ENCODE data around the gene KMT2C. TPM values are rescaled to one million over a fixed set of nuclear protein-coding genes. Genes with fewer than 3 reads are reported as not detected.

The KMT2C gene
- total RNA-seq, 2 experiments from 2014 or later = 47.5 to 105 TPM

DNA sequence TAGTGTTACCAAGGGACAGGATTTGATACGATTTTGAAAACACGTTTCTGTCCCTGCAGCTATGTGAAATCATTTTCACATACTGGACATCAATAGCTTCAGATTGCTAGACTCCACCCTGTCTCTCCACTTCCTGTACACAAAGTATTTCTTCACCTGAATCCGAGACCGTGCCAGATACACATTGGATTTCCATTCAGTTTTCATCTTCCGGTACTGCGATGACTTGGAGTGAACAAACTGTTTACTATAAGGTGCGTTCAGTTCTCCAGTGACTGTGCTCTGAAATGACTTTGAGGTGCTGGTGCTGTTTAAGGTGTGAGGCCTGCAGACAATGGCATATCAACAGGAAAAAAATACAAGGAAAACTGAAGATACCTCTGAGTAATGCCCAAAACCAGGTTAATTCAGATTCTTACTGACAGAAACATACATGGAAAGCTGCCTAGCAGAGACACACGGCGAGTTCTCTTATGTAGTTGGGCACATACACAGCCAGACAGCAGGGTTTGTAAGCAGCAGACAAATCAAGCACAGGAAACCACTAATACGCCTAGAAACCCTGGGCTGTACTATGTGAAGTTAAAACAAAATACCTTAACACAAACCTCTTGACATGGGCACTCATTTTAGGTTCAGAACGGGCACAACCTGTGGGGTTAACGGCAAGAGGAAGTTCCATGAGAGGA lies 291.1 kb downstream of the KMT2C start:
- intact Hi-C loops (cut with micrococcal nuclease; ENCODE audit: unreplicated experiment) = no loop called here
- H3K4me2 ChIP-seq (ENCODE audit: low read length) = no peak overlapping the region

GRCh38 chr7:152142976-152143595 lies 292.7 kb downstream of the KMT2C start:
- Histone ChIP-seq H4K20me1 (ENCODE audit: insufficient read depth, low read length) (no peaks in the 10 kb centered on the region), H3K4me2 (ENCODE audit: low read length) (no peak overlapping the region), H3K9me3 (ENCODE audit: low read length) (no peaks in the 10 kb centered on the region), H3K9me2 (ENCODE audit: insufficient read depth, low read length) (no peaks in the 10 kb centered on the region), H3K4me1 (ENCODE audit: insufficient read depth, low read length, poor library complexity, severe bottlenecking) (peaks cover 11% of the 10 kb centered on the region), H2AFZ (ENCODE audit: low read length) (no peak overlapping the region), H3K4me3 (ENCODE audit: low read depth, low read length, poor library complexity, severe bottlenecking) (no peak overlapping the region), H3K36me3 (ENCODE audit: insufficient read depth, low read length) (peaks cover 99% of the 10 kb centered on the region), H3K79me2 (ENCODE audit: insufficient read depth, low read depth, low read length) (no peaks in the 10 kb centered on the region), H3K27ac (ENCODE audit: low read depth, low read length, poor library complexity, severe bottlenecking) (no peak overlapping the region)
- no TSS peak for BruUV-seq (replicated peaks)
- no peak for DNase-seq (ENCODE audit: low spot score)
- intact Hi-C loops (cut with micrococcal nuclease; ENCODE audit: unreplicated experiment) = no loop called here
- CTCF ChIA-PET (ENCODE audit: unreplicated experiment) = no interaction called here
- POLR2A ChIA-PET = interaction anchor here (0.8 to 1.5 kb wide), 2 partner anchors 8 to 19 kb away, joined by 3 to 5 read pairs; no protein-coding TSS in a partner anchor
- TF ChIP-seq, protein P1, sequence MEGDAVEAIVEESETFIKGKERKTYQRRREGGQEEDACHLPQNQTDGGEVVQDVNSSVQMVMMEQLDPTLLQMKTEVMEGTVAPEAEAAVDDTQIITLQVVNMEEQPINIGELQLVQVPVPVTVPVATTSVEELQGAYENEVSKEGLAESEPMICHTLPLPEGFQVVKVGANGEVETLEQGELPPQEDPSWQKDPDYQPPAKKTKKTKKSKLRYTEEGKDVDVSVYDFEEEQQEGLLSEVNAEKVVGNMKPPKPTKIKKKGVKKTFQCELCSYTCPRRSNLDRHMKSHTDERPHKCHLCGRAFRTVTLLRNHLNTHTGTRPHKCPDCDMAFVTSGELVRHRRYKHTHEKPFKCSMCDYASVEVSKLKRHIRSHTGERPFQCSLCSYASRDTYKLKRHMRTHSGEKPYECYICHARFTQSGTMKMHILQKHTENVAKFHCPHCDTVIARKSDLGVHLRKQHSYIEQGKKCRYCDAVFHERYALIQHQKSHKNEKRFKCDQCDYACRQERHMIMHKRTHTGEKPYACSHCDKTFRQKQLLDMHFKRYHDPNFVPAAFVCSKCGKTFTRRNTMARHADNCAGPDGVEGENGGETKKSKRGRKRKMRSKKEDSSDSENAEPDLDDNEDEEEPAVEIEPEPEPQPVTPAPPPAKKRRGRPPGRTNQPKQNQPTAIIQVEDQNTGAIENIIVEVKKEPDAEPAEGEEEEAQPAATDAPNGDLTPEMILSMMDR (conservative IDR thresholded peaks at IDR 0.05; ENCODE audit: low read length) = no peak
- TF ChIP-seq EZH2phosphoT487 (IDR thresholded peaks at IDR 0.05; ENCODE audit: borderline replicate concordance, low read depth, low read length) = no peak

More for the DNA sequence above, 291.1 kb downstream of the KMT2C start:
- Histone ChIP-seq H3K4me3 (ENCODE audit: low read depth, low read length, poor library complexity, severe bottlenecking) (no peak overlapping the region), H4K20me1 (ENCODE audit: insufficient read depth, low read length) (no peaks in the 10 kb centered on the region), H3K9me2 (ENCODE audit: insufficient read depth, low read length) (no peaks in the 10 kb centered on the region), H3K9me3 (ENCODE audit: low read length) (no peaks in the 10 kb centered on the region), H3K27ac (ENCODE audit: low read depth, low read length, poor library complexity, severe bottlenecking) (no peak overlapping the region), H3K4me1 (ENCODE audit: insufficient read depth, low read length, poor library complexity, severe bottlenecking) (peaks cover 11% of the 10 kb centered on the region), H2AFZ (ENCODE audit: low read length) (no peak overlapping the region), H3K36me3 (ENCODE audit: insufficient read depth, low read length) (peaks cover 99% of the 10 kb centered on the region), H3K79me2 (ENCODE audit: insufficient read depth, low read depth, low read length) (no peaks in the 10 kb centered on the region)
- ChIA-PET POLR2A (interaction anchor here (0.9 kb wide), 1 partner anchor 15 kb away, joined by 7 read pairs; no protein-coding TSS in a partner anchor), CTCF (ENCODE audit: unreplicated experiment) (no interaction called here)
- DNase-seq (ENCODE audit: low spot score) = no peak
- no TSS peak for BruUV-seq (replicated peaks)
- TF ChIP-seq, protein P1 (conservative IDR thresholded peaks at IDR 0.05; ENCODE audit: low read length) = no peak
- no peak for TF ChIP-seq EZH2phosphoT487 (IDR thresholded peaks at IDR 0.05; ENCODE audit: borderline replicate concordance, low read depth, low read length)

DNA sequence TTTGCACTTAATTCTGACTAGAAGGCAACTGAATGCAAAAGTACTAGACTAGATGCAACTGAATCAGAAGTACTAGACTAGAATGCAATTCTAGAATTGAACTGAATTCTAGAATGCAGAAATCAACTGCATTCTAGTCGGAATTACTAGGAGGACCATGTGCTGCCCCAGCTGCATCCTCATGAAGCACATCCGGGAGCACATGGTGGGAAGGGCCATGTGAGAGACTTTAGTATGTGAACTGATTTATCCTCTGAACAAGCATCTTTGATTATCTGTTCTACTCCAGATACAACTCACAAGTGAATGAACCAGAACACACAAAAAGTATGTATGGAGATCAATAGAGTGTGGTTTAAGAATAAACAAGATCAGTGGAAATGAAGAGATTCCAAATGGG lies 295.2 kb downstream of the KMT2C start:
- intact Hi-C loops (cut with micrococcal nuclease; ENCODE audit: unreplicated experiment) = no loop called here

More for the DNA sequence above, 295.2 kb downstream of the KMT2C start:
- TF ChIP-seq EZH2phosphoT487 (IDR thresholded peaks at IDR 0.05; ENCODE audit: borderline replicate concordance, low read depth, low read length) = no peak
- TF ChIP-seq, protein P1 (conservative IDR thresholded peaks at IDR 0.05; ENCODE audit: low read length) = no peak
- Histone ChIP-seq H3K9me3 (ENCODE audit: low read length) (no peaks in the 10 kb centered on the region), H3K4me2 (ENCODE audit: low read length) (no peak overlapping the region), H2AFZ (ENCODE audit: low read length) (no peak overlapping the region), H3K27ac (ENCODE audit: low read depth, low read length, poor library complexity, severe bottlenecking) (no peak overlapping the region), H4K20me1 (ENCODE audit: insufficient read depth, low read length) (no peaks in the 10 kb centered on the region), H3K36me3 (ENCODE audit: insufficient read depth, low read length) (peaks cover 99% of the 10 kb centered on the region), H3K9me2 (ENCODE audit: insufficient read depth, low read length) (no peaks in the 10 kb centered on the region), H3K4me1 (ENCODE audit: insufficient read depth, low read length, poor library complexity, severe bottlenecking) (peaks cover 11% of the 10 kb centered on the region), H3K79me2 (ENCODE audit: insufficient read depth, low read depth, low read length) (no peaks in the 10 kb centered on the region), H3K4me3 (ENCODE audit: low read depth, low read length, poor library complexity, severe bottlenecking) (no peak overlapping the region)
- ChIA-PET CTCF (ENCODE audit: unreplicated experiment) (no interaction called here), POLR2A (interaction anchor here (1.2 kb wide), 1 partner anchor 13 kb away, joined by 3 read pairs; no protein-coding TSS in a partner anchor)
- no peak for DNase-seq (ENCODE audit: low spot score)
- BruUV-seq (replicated peaks) = no TSS peak

Measured in OCI-LY7 (cell line).